ENCODE data around the gene GDF3.
A peak's percentile ranks its signal among the peaks of the same experiment; 100 is the strongest.
"Not testable (repeated sequence)": the region's sequence is repeated elsewhere in the genome, so short reads cannot be mapped to it uniquely, and the experiment has no call there.

The GDF3 gene

GRCh38 chr12:7645395-7646177 lies 50.0 kb downstream of the GDF3 start:
- no peaks in the 10 kb centered on the region for H3K79me2 ChIP-seq (ENCODE audit: control insufficient read depth, low read length)
- peak overlapping the region; percentile 40 for H3K4me2 ChIP-seq (ENCODE audit: low read length)
- TF ChIP-seq EZH2phosphoT487 (IDR thresholded peaks at IDR 0.05; ENCODE audit: borderline replicate concordance, low read length) (no peak), CTCF (IDR thresholded peaks at IDR 0.05; ENCODE audit: low read depth, low read length, poor library complexity, severe bottlenecking) (peak; percentile 83)
- no peaks in the 10 kb centered on the region; the same call in 1 of the 2 replicates for H3K36me3 ChIP-seq (ENCODE audit: control insufficient read depth, low read length)
- no peaks in the 10 kb centered on the region for H3K9me2 ChIP-seq (replicated peaks; ENCODE audit: control insufficient read depth, low read length)
- no peaks in the 10 kb centered on the region for H4K20me1 ChIP-seq (ENCODE audit: control insufficient read depth, insufficient read depth, low read depth, low read length)
- H3K4me1 ChIP-seq (ENCODE audit: control insufficient read depth, low read length) = peaks cover 10% of the 10 kb centered on the region
- H3F3A ChIP-seq (ENCODE audit: control insufficient read depth, insufficient read depth) = no peaks in the 10 kb centered on the region
- H3K27ac ChIP-seq (ENCODE audit: low read depth, low read length) = no peak overlapping the region
- H3K9me3 ChIP-seq (ENCODE audit: control insufficient read depth, insufficient read depth, low read length) = no peaks in the 10 kb centered on the region
- peak overlapping the region; percentile 18; the same call in 1 of the 2 replicates for H3K4me3 ChIP-seq (ENCODE audit: low read length)
- H3K27me3 ChIP-seq (ENCODE audit: control insufficient read depth, low read length) = no peaks in the 10 kb centered on the region

DNA sequence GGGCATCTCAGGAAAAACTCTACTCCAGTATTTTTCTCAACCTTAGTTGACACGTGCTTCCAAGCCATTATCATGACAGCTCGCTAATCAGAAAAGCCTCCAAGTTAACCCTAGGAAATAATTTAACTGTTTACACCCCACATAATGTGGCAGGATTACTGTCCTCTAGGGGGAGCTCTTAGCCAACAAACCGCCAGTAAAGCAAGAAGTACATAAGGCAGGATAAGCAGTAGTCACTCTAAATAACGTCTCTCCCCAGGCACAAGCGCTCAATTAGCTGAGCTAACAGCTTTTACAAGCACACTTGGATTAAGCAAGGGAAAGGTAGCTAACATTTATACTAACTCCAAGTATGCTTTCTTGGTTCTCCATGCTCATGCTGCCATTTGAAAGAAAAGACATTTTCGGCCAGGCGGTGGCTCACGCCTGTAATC lies 52.7 kb downstream of the GDF3 start:
- Histone ChIP-seq H3K4me2 (ENCODE audit: low read length) (no peak overlapping the region), H3K4me3 (ENCODE audit: low read length) (no peak overlapping the region)
- TF ChIP-seq EZH2phosphoT487 (IDR thresholded peaks at IDR 0.05; ENCODE audit: borderline replicate concordance, low read length) (no peak), CTCF (IDR thresholded peaks at IDR 0.05; ENCODE audit: low read depth, low read length, poor library complexity, severe bottlenecking) (peak; percentile 72)

GRCh38 chr12:7642287-7642686 lies 53.3 kb downstream of the GDF3 start:
- no peaks in the 10 kb centered on the region for H3F3A ChIP-seq (ENCODE audit: control insufficient read depth, insufficient read depth)
- H3K4me3 ChIP-seq (ENCODE audit: low read length) = no peak overlapping the region
- H3K36me3 ChIP-seq (ENCODE audit: control insufficient read depth, low read length) = no peaks in the 10 kb centered on the region; the same call in 1 of the 2 replicates
- TF ChIP-seq EZH2phosphoT487 (IDR thresholded peaks at IDR 0.05; ENCODE audit: borderline replicate concordance, low read length) = no peak
- no peak for TF ChIP-seq CTCF (IDR thresholded peaks at IDR 0.05; ENCODE audit: low read depth, low read length, poor library complexity, severe bottlenecking)
- no peak overlapping the region for H3K4me2 ChIP-seq (ENCODE audit: low read length)
- H4K20me1 ChIP-seq (ENCODE audit: control insufficient read depth, insufficient read depth, low read depth, low read length) = no peaks in the 10 kb centered on the region
- peaks cover 17% of the 10 kb centered on the region for H3K27me3 ChIP-seq (ENCODE audit: control insufficient read depth, low read length)
- H3K4me1 ChIP-seq (ENCODE audit: control insufficient read depth, low read length) = peaks cover 17% of the 10 kb centered on the region
- no peaks in the 10 kb centered on the region for H3K79me2 ChIP-seq (ENCODE audit: control insufficient read depth, low read length)
- H3K9me3 ChIP-seq (ENCODE audit: control insufficient read depth, insufficient read depth, low read length) = no peaks in the 10 kb centered on the region
- H3K9me2 ChIP-seq (replicated peaks; ENCODE audit: control insufficient read depth, low read length) = no peaks in the 10 kb centered on the region
- H3K27ac ChIP-seq (ENCODE audit: low read depth, low read length) = no peak overlapping the region

More for the DNA sequence above, 52.7 kb downstream of the GDF3 start:
- Histone ChIP-seq H3K27ac (ENCODE audit: low read depth, low read length) (no peak overlapping the region), H4K20me1 (ENCODE audit: control insufficient read depth, insufficient read depth, low read depth, low read length) (no peaks in the 10 kb centered on the region), H3K9me3 (ENCODE audit: control insufficient read depth, insufficient read depth, low read length) (no peaks in the 10 kb centered on the region), H3K36me3 (ENCODE audit: control insufficient read depth, low read length) (no peaks in the 10 kb centered on the region; the same call in 1 of the 2 replicates), H3K9me2 (replicated peaks; ENCODE audit: control insufficient read depth, low read length) (no peaks in the 10 kb centered on the region), H3F3A (ENCODE audit: control insufficient read depth, insufficient read depth) (no peaks in the 10 kb centered on the region), H3K27me3 (ENCODE audit: control insufficient read depth, low read length) (peaks cover 14% of the 10 kb centered on the region), H3K4me1 (ENCODE audit: control insufficient read depth, low read length) (peaks cover 17% of the 10 kb centered on the region), H3K79me2 (ENCODE audit: control insufficient read depth, low read length) (no peaks in the 10 kb centered on the region)

DNA sequence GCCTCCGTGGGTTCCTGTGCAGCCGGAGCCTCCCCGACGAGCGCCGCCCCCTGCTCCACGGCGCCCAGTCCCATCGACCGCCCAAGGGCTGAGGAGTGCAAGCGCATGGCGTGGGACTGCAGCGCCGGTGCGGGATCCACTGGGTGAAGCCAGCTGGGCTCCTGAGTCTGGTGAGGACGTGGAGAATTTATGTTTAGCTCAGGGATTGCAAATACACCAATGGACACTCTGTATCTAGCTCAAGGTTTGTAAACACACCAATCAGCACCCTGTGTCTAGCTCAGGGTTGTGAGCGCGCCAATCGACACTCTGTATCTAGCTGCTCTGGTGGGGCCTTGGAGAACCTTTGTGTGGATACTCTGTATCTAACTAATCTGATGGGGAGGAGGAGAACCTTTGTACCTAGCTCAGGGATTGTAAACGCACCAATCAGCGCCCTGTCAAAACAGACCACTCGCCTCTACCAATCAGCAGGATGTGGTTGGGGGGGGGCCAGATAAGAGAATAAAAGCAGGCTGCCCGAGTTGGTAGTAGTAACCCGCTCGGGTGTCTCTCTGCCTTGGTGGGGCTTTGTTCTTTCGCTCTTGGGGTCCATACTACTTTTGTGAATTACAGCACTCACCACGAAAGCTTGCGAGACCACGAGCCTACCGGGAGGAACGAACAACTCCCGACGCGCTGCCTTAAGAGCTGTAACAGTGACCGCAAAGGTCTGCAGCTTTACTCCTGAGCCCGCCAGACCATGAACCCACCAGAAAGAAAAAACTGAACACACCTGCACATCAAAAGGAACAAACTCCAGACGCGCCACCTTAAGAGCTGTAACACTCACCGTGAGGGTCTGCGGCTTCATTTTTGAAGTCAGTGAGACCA lies 55.2 kb downstream of the GDF3 start:
- not testable (repeated sequence) for H4K20me1 ChIP-seq (ENCODE audit: control insufficient read depth, insufficient read depth, low read depth, low read length); H3K4me3 ChIP-seq (ENCODE audit: low read length); H3K27ac ChIP-seq (ENCODE audit: low read depth, low read length); H3K9me3 ChIP-seq (ENCODE audit: control insufficient read depth, insufficient read depth, low read length); H3K79me2 ChIP-seq (ENCODE audit: control insufficient read depth, low read length); H3K4me2 ChIP-seq (ENCODE audit: low read length); H3K4me1 ChIP-seq (ENCODE audit: control insufficient read depth, low read length); H3F3A ChIP-seq (ENCODE audit: control insufficient read depth, insufficient read depth); H3K36me3 ChIP-seq (ENCODE audit: control insufficient read depth, low read length); H3K9me2 ChIP-seq (replicated peaks; ENCODE audit: control insufficient read depth, low read length)
- peaks cover 17% of the 10 kb centered on the region for H3K27me3 ChIP-seq (ENCODE audit: control insufficient read depth, low read length)

Data from DOHH2 (cell line).